Gastroesophageal sphincter (tissue), 4 donors: ENCODE results near the gene IL1RAP. TPM values are rescaled to one million over a fixed set of nuclear protein-coding genes. Genes with fewer than 3 reads are reported as not detected.

Experiments used
- ATAC-seq: fragments of 150-250 bp; one replicate; pipeline ENCODE4 v1.9.1; 2016; ENCODE audit warnings: mild to moderate bottlenecking, moderate library complexity
- H3K27ac ChIP-seq, 4 donors: fragments of 200-600 bp; sonication (generic) in 3 of 4; 1 replicate in 3 of 4; 2 replicates in 1 of 4; pipeline ENCODE4 v1.5.1; 2016 to 2019
- H3K27me3 ChIP-seq: fragments of 200-600 bp; sonication (generic); one replicate; pipeline ENCODE4 v1.5.1; 2019
- H3K36me3 ChIP-seq, 2 donors: fragments of 200-600 bp; sonication (generic); one replicate each; pipeline ENCODE4 v1.5.1; 2019; ENCODE audit warnings: control low read depth in 1 of 2
- H3K4me1 ChIP-seq, 3 donors: fragments of 200-600 bp; sonication (generic); 1 replicate in 2 of 3; 2 replicates in 1 of 3; pipeline ENCODE4 v1.5.1; 2016 to 2019; ENCODE audit warnings: control low read depth in 2 of 3
- H3K4me3 ChIP-seq, 2 donors: fragments of 200-600 bp; sonication (generic); one replicate each; pipeline ENCODE4 v1.5.1; 2019; ENCODE audit warnings: mild to moderate bottlenecking in 1 of 2, moderate library complexity in 1 of 2
- H3K9me3 ChIP-seq, 3 donors: fragments of 200-600 bp; sonication (generic); one replicate each; pipeline ENCODE4 v1.5.1; 2017 to 2019; ENCODE audit warnings: control low read depth in 2 of 3
- CTCF ChIP-seq, 4 experiments: fragments of 200-600 bp in 2 of 4; fragments of 450-650 bp in 2 of 4; sonication (generic) in 1 of 4; IDR thresholded peaks; one replicate each; pipeline ENCODE4 v1.5.1; 2017 to 2019; ENCODE audit warnings: antibody characterized with exemption in 4 of 4, mild to moderate bottlenecking in 2 of 4, moderate library complexity in 2 of 4
- EP300 ChIP-seq: sonication (generic); formaldehyde crosslinking; IDR thresholded peaks from one replicate; pipeline ENCODE4 v1.6.1; 2017; ENCODE audit warnings: antibody characterized with exemption, mild to moderate bottlenecking
- POLR2A ChIP-seq, 2 donors: fragments of 450-650 bp; IDR thresholded peaks; one replicate each; pipeline ENCODE4 v1.6.1; 2017; ENCODE audit warnings: antibody characterized with exemption in 2 of 2, mild to moderate bottlenecking in 2 of 2, moderate library complexity in 1 of 2
- POLR2AphosphoS5 ChIP-seq: sonication (generic); formaldehyde crosslinking; IDR thresholded peaks from one replicate; pipeline ENCODE4 v1.6.1; 2017; ENCODE audit warnings: antibody characterized with exemption
- WGBS, 2 donors: methylation state at CpG; one replicate each; pipeline ENCODE4 v1.1.5; 2018; ENCODE audit warnings: low coverage in 1 of 2; 5-methylcytosine and 5-hydroxymethylcytosine counted together
- total RNA-seq, 4 donors: library from RNA; depleted of rRNA; stranded (reverse); fragments of >200 nt; gene quantifications; one replicate each; pipeline ENCODE4 v1.1.0, GENCODE V29; 2016

IL1RAP gene
- total RNA-seq, 4 donors from 2014 or later = 3.2 to 11.0 (median 5.0) TPM

DNA sequence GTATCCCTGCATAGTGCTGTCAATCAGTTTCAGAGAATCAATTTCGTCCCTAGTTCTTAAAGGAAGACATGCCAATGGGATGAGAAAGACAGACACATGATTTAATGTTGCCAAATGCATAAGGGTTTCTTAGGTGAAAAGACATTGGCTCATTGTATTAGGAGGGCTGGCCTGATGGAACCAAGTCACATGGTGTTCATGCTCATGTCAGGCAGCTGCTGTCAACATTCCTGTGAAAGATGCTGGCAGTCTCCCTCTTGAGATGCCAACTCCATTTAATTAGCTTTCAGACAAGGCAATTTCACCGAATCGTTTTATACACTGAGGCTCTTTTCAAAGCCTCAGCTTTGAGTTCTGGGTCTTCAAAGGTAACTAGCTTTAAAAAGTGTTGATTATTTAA is 16.1 kb upstream of the IL1RAP start:
- WGBS, 2 donors = 71 to 90% methylated on average over 3 of the region's 3 CpGs
- Histone ChIP-seq H3K27me3 (no peaks in the 10 kb centered on the region), H3K4me1 (no peaks in the 10 kb centered on the region), H3K9me3 (no peaks in the 10 kb centered on the region), H3K4me3 (no peak overlapping the region), H3K36me3 (no peaks in the 10 kb centered on the region), H3K27ac (no peak overlapping the region)
- no peak for ATAC-seq
- no peak for TF ChIP-seq POLR2AphosphoS5
- no peak for TF ChIP-seq EP300
- TF ChIP-seq CTCF (IDR thresholded peaks at IDR 0.05) = no peak
- no peak for TF ChIP-seq POLR2A (IDR thresholded peaks at IDR 0.05)

DNA sequence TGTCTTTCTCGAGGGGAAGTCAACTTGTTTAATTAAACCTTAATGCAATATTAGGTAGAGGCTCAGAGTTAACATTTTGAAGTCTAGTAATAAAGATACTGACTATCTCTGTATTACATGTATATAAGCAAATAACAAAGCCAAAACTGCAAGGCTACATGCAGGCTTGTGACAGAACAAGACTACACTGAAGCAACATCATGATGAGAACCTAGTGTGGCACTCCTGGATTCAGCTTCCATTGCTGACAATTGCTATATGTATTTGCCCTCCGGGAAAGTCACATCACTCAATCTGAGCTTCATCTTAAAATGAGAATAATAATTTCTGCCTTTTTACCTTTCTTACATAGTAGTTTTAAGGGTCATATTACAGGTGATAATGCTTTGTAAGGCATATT is 15.6 kb upstream of the IL1RAP start:
- Histone ChIP-seq H3K9me3 (no peaks in the 10 kb centered on the region), H3K4me1 (no peaks in the 10 kb centered on the region), H3K27ac (no peak overlapping the region), H3K4me3 (no peak overlapping the region), H3K27me3 (no peaks in the 10 kb centered on the region), H3K36me3 (no peaks in the 10 kb centered on the region)
- ATAC-seq = no peak
- no peak for TF ChIP-seq CTCF (IDR thresholded peaks at IDR 0.05)
- TF ChIP-seq EP300 = no peak
- TF ChIP-seq POLR2AphosphoS5 = no peak
- TF ChIP-seq POLR2A (IDR thresholded peaks at IDR 0.05) = no peak
- 82 to 86% methylated on average over 2 of the region's 2 CpGs for WGBS, 2 donors

- Histone ChIP-seq H3K4me1 (no peaks in the 10 kb centered on the region), H3K9me3 (no peaks in the 10 kb centered on the region), H3K27me3 (peaks cover 3% of the 10 kb centered on the region), H3K36me3 (no peaks in the 10 kb centered on the region), H3K27ac (no peak overlapping the region), H3K4me3 (no peak overlapping the region)
- no peak for ATAC-seq
- 17 to 60% methylated on average over 1 to 2 of the region's 2 CpGs for WGBS, 2 donors
- TF ChIP-seq POLR2AphosphoS5 = no peak
- no peak for TF ChIP-seq EP300
- TF ChIP-seq CTCF (IDR thresholded peaks at IDR 0.05) = no peak
- TF ChIP-seq POLR2A (IDR thresholded peaks at IDR 0.05) = no peak
Measured at GRCh38 chr3:190499122-190499521, 14.8 kb upstream of the IL1RAP start.

GRCh38 chr3:190502946-190503345 is 10.9 kb upstream of the IL1RAP start:
- H3K9me3 ChIP-seq = no peaks in the 10 kb centered on the region
- H3K36me3 ChIP-seq = no peaks in the 10 kb centered on the region
- no peak for ATAC-seq
- no peaks in the 10 kb centered on the region for H3K4me1 ChIP-seq
- peaks cover 3% of the 10 kb centered on the region for H3K27me3 ChIP-seq
- no peak overlapping the region for H3K27ac ChIP-seq
- no peak for TF ChIP-seq CTCF (IDR thresholded peaks at IDR 0.05)
- WGBS, 2 donors = 69 to 81% methylated on average over 3 of the region's 3 CpGs
- H3K4me3 ChIP-seq = no peak overlapping the region

DNA sequence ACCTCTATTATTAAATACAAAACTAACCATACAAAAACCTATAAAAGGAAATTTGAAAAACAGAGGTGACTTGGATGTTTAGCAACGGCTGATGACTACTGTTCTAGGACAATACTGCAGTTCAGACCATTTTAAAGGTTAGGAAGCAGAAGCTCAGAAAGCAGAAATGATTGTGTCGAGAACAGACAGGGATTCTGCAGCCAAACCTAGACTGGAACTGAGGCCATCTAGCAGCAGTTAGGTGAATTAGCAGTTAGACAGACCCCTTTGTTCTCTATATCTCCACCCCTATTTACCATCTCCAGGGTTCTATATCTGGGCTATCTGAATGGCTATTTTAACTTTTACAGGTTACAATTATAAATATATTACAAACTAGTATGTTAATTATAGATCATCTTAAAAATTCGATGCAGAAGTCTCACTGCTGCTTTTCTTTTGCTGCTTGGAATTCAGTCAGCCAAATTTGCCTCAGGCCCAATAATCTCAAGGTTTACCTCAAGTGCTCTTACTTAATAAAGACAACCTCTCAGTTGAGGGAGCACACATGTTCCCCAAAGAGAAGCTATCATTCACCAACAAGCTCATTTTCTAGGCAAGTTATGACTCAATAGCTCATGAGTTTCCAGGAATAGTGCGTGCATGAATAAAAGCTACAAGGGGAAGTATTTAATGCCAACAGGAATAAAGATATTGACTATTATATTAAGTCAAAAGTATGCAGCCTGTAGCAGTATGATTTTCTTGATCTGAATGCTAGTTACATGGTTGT is 9.3 kb upstream of the IL1RAP start:
- H3K27ac ChIP-seq = no peak overlapping the region
- H3K4me1 ChIP-seq = no peaks in the 10 kb centered on the region
- TF ChIP-seq EP300 = no peak
- TF ChIP-seq CTCF (IDR thresholded peaks at IDR 0.05) = no peak
- TF ChIP-seq POLR2A (IDR thresholded peaks at IDR 0.05) = no peak
- no peak for ATAC-seq
- no peak overlapping the region for H3K4me3 ChIP-seq
- no peaks in the 10 kb centered on the region for H3K9me3 ChIP-seq
- no peaks in the 10 kb centered on the region for H3K36me3 ChIP-seq
- WGBS, 2 donors = 36 to 62% methylated on average over 4 of the region's 4 CpGs
- peaks cover 3% of the 10 kb centered on the region for H3K27me3 ChIP-seq
